K562 (cell line): ENCODE data around the gene MRFAP1. TPM values are rescaled to one million over a fixed set of nuclear protein-coding genes. Genes with fewer than 3 reads are reported as not detected.

Experiments
- ATF7 ChIP-seq: fragments of 450-650 bp; IDR thresholded peaks from 2 replicates; pipeline ENCODE4 v1.7.1; 2014; ENCODE audit warnings: mild to moderate bottlenecking, moderate library complexity
- CEBPG ChIP-seq, 3 experiments: fragments of 200-800 bp in 1 of 3; sonication (Bioruptor generic) in 1 of 3; sonication (generic) in 1 of 3; formaldehyde crosslinking in 1 of 3; IDR thresholded peaks in 2 of 3; conservative IDR thresholded peaks in 1 of 3; 2 replicates each; pipeline versions ENCODE4 v1.6.1 to v1.8.0; 2016 to 2022; ENCODE audit warnings: missing compliant biosample characterization in 2 of 3, missing genetic modification characterization in 2 of 3, mild to moderate bottlenecking in 1 of 3, missing genetic modification reagents in 1 of 3
- CSDE1 ChIP-seq, 2 experiments: fragments of 450-650 bp; IDR thresholded peaks; 2 replicates each; pipeline ENCODE4 v1.6.1; 2016; ENCODE audit warnings: mild to moderate bottlenecking in 1 of 2
- KDM2B ChIP-seq: fragments of 250-450 bp; sonication (Bioruptor Pico); IDR thresholded peaks from 2 replicates; pipeline ENCODE4 v1.8.0; 2021; ENCODE audit warnings: mild to moderate bottlenecking, moderate library complexity
- KLF13 ChIP-seq: fragments of 450-650 bp; IDR thresholded peaks from 2 replicates; pipeline ENCODE4 v1.6.1; 2016; ENCODE audit warnings: missing genetic modification characterization, low read depth, mild to moderate bottlenecking, missing compliant biosample characterization, moderate library complexity, borderline replicate concordance
- MTA1 ChIP-seq: fragments of 450-650 bp; IDR thresholded peaks from 2 replicates; pipeline ENCODE4 v1.6.1; 2017; ENCODE audit warnings: borderline replicate concordance
- RBM39 ChIP-seq: fragments of 200-400 bp; formaldehyde crosslinking; optimal IDR thresholded peaks from 2 replicates; pipeline ENCODE3; 2018; ENCODE audit warnings: low read depth, low read length
- RCOR1 ChIP-seq, 2 experiments: IDR thresholded peaks; 2 replicates each; pipeline ENCODE4 v1.6.1; 2012; ENCODE audit warnings: low read depth in 2 of 2, low read length in 2 of 2, borderline replicate concordance in 1 of 2, improper control_type of control experiment in 1 of 2
- ZBTB26 ChIP-seq: fragments of 450-650 bp; formaldehyde crosslinking; IDR thresholded peaks from 2 replicates; pipeline ENCODE4 v1.4.0; 2022; ENCODE audit warnings: missing genetic modification characterization
- ZNF3 ChIP-seq: fragments of 250-450 bp; sonication (Bioruptor Pico); IDR thresholded peaks from 2 replicates; pipeline ENCODE4 v1.5.0; 2021; ENCODE audit warnings: mild to moderate bottlenecking, moderate library complexity
- ZNF75A ChIP-seq: fragments of 450-650 bp; formaldehyde crosslinking; IDR thresholded peaks from 2 replicates; pipeline ENCODE4 v1.4.0; 2020; ENCODE audit warnings: mild to moderate bottlenecking
- polyA plus RNA-seq, 8 experiments: library from polyadenylated mRNA; depleted of rRNA in 4 of 8; stranded (reverse) in 5 of 8; unstranded in 3 of 8; fragments of >200 nt; fragmentation: Nextera tagmentation in 2 of 8; fragmentation: Illumina TruSeq in 1 of 8; extraction: Ambion mirVana in 2 of 8; extraction: Trizol in 1 of 8; gene quantifications; 2 replicates each; pipeline versions ENCODE4 v1.2.1 to v1.2.3, GENCODE V29; 2011 to 2014; ENCODE audit warnings: inconsistent platforms in 1 of 8, missing spikeins in 1 of 8
- total RNA-seq, 7 experiments: library from RNA; depleted of rRNA in 6 of 7; stranded (reverse); fragments of >200 nt in 6 of 7; fragmentation: Illumina TruSeq in 2 of 7; extraction: Trizol in 2 of 7; gene quantifications; 2 replicates each; pipeline versions ENCODE4 v1.2.1 to v1.2.3, GENCODE V29; 2011 to 2021; ENCODE audit warnings: low replicate concordance in 1 of 7
- TF ChIP-seq, protein P1 (sequence below), 2 experiments: fragments of 450-650 bp; formaldehyde crosslinking in 1 of 2; IDR thresholded peaks; 2 replicates each; pipeline versions ENCODE4 v1.4.0 to v1.6.1; 2014 to 2020; ENCODE audit warnings: mild to moderate bottlenecking in 2 of 2, borderline replicate concordance in 1 of 2, low read depth in 1 of 2
- TF ChIP-seq, protein P2 (sequence below): fragments of 450-650 bp; formaldehyde crosslinking; IDR thresholded peaks from 2 replicates; pipeline ENCODE4 v1.4.0; 2022; ENCODE audit warnings: missing genetic modification characterization
- TF ChIP-seq, protein P3 (sequence below): fragments of 250-450 bp; sonication (Bioruptor Pico); IDR thresholded peaks from 2 replicates; pipeline ENCODE4 v1.5.0; 2022; ENCODE audit warnings: mild to moderate bottlenecking

Gene MRFAP1
- total and polyA plus RNA-seq, 9 of the 15 experiments (the other 6 are each of a cell fraction or from before 2014, with no cell fraction given): 46.0 to 270 (median 151) TPM

GRCh38 chr4:6688879-6689505 lies 48.5 kb downstream of the MRFAP1 start (continued):
- TF ChIP-seq, protein P1, sequence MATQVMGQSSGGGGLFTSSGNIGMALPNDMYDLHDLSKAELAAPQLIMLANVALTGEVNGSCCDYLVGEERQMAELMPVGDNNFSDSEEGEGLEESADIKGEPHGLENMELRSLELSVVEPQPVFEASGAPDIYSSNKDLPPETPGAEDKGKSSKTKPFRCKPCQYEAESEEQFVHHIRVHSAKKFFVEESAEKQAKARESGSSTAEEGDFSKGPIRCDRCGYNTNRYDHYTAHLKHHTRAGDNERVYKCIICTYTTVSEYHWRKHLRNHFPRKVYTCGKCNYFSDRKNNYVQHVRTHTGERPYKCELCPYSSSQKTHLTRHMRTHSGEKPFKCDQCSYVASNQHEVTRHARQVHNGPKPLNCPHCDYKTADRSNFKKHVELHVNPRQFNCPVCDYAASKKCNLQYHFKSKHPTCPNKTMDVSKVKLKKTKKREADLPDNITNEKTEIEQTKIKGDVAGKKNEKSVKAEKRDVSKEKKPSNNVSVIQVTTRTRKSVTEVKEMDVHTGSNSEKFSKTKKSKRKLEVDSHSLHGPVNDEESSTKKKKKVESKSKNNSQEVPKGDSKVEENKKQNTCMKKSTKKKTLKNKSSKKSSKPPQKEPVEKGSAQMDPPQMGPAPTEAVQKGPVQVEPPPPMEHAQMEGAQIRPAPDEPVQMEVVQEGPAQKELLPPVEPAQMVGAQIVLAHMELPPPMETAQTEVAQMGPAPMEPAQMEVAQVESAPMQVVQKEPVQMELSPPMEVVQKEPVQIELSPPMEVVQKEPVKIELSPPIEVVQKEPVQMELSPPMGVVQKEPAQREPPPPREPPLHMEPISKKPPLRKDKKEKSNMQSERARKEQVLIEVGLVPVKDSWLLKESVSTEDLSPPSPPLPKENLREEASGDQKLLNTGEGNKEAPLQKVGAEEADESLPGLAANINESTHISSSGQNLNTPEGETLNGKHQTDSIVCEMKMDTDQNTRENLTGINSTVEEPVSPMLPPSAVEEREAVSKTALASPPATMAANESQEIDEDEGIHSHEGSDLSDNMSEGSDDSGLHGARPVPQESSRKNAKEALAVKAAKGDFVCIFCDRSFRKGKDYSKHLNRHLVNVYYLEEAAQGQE (IDR thresholded peaks at IDR 0.05; ENCODE audit: borderline replicate concordance): peak; percentile 98
- TF ChIP-seq, protein P1 (CRISPR knock-in tag; IDR thresholded peaks at IDR 0.05; ENCODE audit: low read depth): no peak
- TF ChIP-seq CEBPG (CRISPR knock-in tag; IDR thresholded peaks at IDR 0.05) (no peak), CEBPG (tag; conservative IDR thresholded peaks at IDR 0.05 in 1 of 2, IDR thresholded peaks at IDR 0.05 in 1 of 2) (no peak), CSDE1 (IDR thresholded peaks at IDR 0.05) (no peak), RBM39 (no peak), ZNF75A (CRISPR knock-in tag) (no peak), ATF7 (peak; percentile 74), RCOR1 (IDR thresholded peaks at IDR 0.05; ENCODE audit: borderline replicate concordance in 1 of 2, low read depth in 2 of 2, low read length in 2 of 2) (peak in 1 of 2 experiments; percentile 4; a peak in 1 of 4 replicates), ZBTB26 (no peak), KLF13 (no peak), KDM2B (CRISPR knock-in tag) (no peak), MTA1 (no peak), ZNF3 (no peak)
- TF ChIP-seq, protein P2, sequence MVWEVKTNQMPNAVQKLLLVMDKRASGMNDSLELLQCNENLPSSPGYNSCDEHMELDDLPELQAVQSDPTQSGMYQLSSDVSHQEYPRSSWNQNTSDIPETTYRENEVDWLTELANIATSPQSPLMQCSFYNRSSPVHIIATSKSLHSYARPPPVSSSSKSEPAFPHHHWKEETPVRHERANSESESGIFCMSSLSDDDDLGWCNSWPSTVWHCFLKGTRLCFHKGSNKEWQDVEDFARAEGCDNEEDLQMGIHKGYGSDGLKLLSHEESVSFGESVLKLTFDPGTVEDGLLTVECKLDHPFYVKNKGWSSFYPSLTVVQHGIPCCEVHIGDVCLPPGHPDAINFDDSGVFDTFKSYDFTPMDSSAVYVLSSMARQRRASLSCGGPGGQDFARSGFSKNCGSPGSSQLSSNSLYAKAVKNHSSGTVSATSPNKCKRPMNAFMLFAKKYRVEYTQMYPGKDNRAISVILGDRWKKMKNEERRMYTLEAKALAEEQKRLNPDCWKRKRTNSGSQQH: no peak
- TF ChIP-seq, protein P3, sequence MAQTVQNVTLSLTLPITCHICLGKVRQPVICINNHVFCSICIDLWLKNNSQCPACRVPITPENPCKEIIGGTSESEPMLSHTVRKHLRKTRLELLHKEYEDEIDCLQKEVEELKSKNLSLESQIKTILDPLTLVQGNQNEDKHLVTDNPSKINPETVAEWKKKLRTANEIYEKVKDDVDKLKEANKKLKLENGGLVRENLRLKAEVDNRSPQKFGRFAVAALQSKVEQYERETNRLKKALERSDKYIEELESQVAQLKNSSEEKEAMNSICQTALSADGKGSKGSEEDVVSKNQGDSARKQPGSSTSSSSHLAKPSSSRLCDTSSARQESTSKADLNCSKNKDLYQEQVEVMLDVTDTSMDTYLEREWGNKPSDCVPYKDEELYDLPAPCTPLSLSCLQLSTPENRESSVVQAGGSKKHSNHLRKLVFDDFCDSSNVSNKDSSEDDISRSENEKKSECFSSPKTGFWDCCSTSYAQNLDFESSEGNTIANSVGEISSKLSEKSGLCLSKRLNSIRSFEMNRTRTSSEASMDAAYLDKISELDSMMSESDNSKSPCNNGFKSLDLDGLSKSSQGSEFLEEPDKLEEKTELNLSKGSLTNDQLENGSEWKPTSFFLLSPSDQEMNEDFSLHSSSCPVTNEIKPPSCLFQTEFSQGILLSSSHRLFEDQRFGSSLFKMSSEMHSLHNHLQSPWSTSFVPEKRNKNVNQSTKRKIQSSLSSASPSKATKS (CRISPR knock-in tag): no peak
